ENCODE data around the gene FUT1.
A peak's percentile ranks its signal among the peaks of the same experiment; 100 is the strongest.

FUT1 gene

GRCh38 chr19:48713041-48713863, 39.2 kb downstream of the FUT1 start:
- peak overlapping the region; percentile 64 for H3K4me3 ChIP-seq (ENCODE audit: low read depth, low read length)
- peak; percentile 56 for TF ChIP-seq CTCF (conservative IDR thresholded peaks at IDR 0.05; ENCODE audit: low read depth, low read length)
- DNase-seq (ENCODE audit: low read depth) = peak; percentile 63

GRCh38 chr19:48711106-48711662, 41.3 kb downstream of the FUT1 start:
- no peak for TF ChIP-seq CTCF (conservative IDR thresholded peaks at IDR 0.05; ENCODE audit: low read depth, low read length)
- DNase-seq (ENCODE audit: low read depth) = no peak
- H3K4me3 ChIP-seq (ENCODE audit: low read depth, low read length) = no peak overlapping the region

GRCh38 chr19:48708471-48708870, 44.0 kb downstream of the FUT1 start:
- TF ChIP-seq CTCF (conservative IDR thresholded peaks at IDR 0.05; ENCODE audit: low read depth, low read length) = no peak
- H3K4me3 ChIP-seq (ENCODE audit: low read depth, low read length) = no peak overlapping the region
- DNase-seq (ENCODE audit: low read depth) = no peak

- H3K4me3 ChIP-seq (ENCODE audit: low read depth, low read length) = no peak overlapping the region
- no peak for TF ChIP-seq CTCF (conservative IDR thresholded peaks at IDR 0.05; ENCODE audit: low read depth, low read length)
- DNase-seq (ENCODE audit: low read depth) = no peak
Measured at GRCh38 chr19:48705431-48705830, 47.0 kb downstream of the FUT1 start.

GRCh38 chr19:48703316-48703715, 49.1 kb downstream of the FUT1 start:
- DNase-seq (ENCODE audit: low read depth) = no peak
- no peak for TF ChIP-seq CTCF (conservative IDR thresholded peaks at IDR 0.05; ENCODE audit: low read depth, low read length)
- no peak overlapping the region for H3K4me3 ChIP-seq (ENCODE audit: low read depth, low read length)

- DNase-seq (ENCODE audit: low read depth) = no peak
- no peak overlapping the region for H3K4me3 ChIP-seq (ENCODE audit: low read depth, low read length)
- TF ChIP-seq CTCF (conservative IDR thresholded peaks at IDR 0.05; ENCODE audit: low read depth, low read length) = no peak
Measured at GRCh38 chr19:48702701-48703100, 49.7 kb downstream of the FUT1 start.

- H3K4me3 ChIP-seq (ENCODE audit: low read depth, low read length) = no peak overlapping the region
- no peak for TF ChIP-seq CTCF (conservative IDR thresholded peaks at IDR 0.05; ENCODE audit: low read depth, low read length)
- peak; percentile 82 for DNase-seq (ENCODE audit: low read depth)
Measured at GRCh38 chr19:48698046-48698445, 54.4 kb downstream of the FUT1 start.

All from choroid plexus epithelial cell (primary cell).